Transverse colon (tissue), 4 donors: ENCODE data around the gene NUP214.

Experiments used
- POLR2A ChIP-seq: fragments of 450-650 bp; IDR thresholded peaks from one replicate; pipeline ENCODE4 v1.6.1; 2016; ENCODE audit warnings: antibody characterized with exemption, mild to moderate bottlenecking, moderate library complexity
- POLR2AphosphoS5 ChIP-seq, 3 donors: sonication (generic); formaldehyde crosslinking; IDR thresholded peaks; one replicate each; pipeline ENCODE4 v1.6.1; 2016; ENCODE audit warnings: antibody characterized with exemption in 3 of 3
- TF ChIP-seq, protein P1 (sequence below), 5 experiments: fragments of 200-600 bp in 3 of 5; fragments of 450-650 bp in 2 of 5; sonication (generic) in 3 of 5; IDR thresholded peaks; 1 replicate in 2 of 5; 2 replicates in 3 of 5; pipeline ENCODE4 v1.5.1; 2016 to 2017; ENCODE audit warnings: antibody characterized with exemption in 5 of 5, inconsistent platforms in 3 of 5, mild to moderate bottlenecking in 2 of 5, moderate library complexity in 1 of 5

- TF ChIP-seq POLR2AphosphoS5 (IDR thresholded peaks at IDR 0.05) (no peak), POLR2A (no peak)
- TF ChIP-seq, protein P1, sequence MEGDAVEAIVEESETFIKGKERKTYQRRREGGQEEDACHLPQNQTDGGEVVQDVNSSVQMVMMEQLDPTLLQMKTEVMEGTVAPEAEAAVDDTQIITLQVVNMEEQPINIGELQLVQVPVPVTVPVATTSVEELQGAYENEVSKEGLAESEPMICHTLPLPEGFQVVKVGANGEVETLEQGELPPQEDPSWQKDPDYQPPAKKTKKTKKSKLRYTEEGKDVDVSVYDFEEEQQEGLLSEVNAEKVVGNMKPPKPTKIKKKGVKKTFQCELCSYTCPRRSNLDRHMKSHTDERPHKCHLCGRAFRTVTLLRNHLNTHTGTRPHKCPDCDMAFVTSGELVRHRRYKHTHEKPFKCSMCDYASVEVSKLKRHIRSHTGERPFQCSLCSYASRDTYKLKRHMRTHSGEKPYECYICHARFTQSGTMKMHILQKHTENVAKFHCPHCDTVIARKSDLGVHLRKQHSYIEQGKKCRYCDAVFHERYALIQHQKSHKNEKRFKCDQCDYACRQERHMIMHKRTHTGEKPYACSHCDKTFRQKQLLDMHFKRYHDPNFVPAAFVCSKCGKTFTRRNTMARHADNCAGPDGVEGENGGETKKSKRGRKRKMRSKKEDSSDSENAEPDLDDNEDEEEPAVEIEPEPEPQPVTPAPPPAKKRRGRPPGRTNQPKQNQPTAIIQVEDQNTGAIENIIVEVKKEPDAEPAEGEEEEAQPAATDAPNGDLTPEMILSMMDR (IDR thresholded peaks at IDR 0.05): no peak
These were observed 61.2 kb downstream of the NUP214 start for GRCh38 chr9:131186622-131187021.
